Lung microvascular endothelial cell (primary cell): ENCODE measurements around the gene OSBPL9. TPM values are rescaled to one million over a fixed set of nuclear protein-coding genes. Genes with fewer than 3 reads are reported as not detected.

Experiments
- DNase-seq, 2 donors: peaks; one replicate each; pipeline versions ENCODE4 v3.0.0 to v3.0.0-alpha.2; 2010; ENCODE audit warnings: low read depth in 2 of 2
- total RNA-seq: library from RNA; depleted of rRNA; stranded (reverse); fragments of >200 nt; gene quantifications from 2 replicates; pipeline ENCODE4 v1.2.1, GENCODE V29; 2014

OSBPL9 gene
- total RNA-seq, 1 donor from 2014 or later = 79.0 TPM

DNA sequence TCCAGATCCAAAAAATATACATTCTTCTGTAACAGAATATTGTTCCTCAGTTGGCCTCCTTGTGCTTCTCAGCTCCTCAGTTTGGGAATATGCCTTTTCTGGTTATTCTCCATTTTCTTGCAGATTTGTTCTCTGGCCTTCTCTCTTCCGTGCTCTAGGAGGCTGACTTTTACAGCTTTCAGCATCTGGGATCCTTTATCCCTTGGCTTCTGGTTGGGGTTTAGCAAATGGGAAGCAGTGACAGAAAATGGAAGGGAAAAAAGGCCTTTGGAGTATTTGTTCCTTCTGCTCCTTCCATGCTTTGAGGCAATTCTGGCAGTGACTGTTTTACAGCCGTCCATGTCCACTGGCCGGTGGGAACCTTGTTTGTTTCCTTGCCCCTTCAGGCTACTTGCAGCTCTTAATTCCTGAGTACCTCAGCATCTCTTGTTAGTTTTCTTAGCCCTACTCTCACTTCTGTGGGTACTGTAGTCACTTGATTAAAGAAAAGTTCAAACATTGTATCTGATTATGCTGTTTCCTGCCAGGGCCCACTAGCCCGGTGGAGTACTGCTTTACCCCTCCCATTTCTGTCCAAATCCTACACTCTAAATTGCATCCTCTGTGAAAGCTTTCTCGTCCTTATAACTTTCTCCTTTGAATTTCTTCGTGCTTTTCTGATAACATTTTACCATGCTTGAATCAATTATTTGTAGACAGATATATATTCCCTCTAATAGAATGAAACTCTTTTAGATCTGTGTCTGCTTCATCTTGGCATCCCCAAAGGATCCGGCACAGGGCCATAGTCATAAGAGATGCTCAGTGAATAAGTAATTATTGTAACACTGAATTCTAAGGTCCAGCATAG, 118.2 kb downstream of the OSBPL9 start:
- DNase-seq = no peak

DNA sequence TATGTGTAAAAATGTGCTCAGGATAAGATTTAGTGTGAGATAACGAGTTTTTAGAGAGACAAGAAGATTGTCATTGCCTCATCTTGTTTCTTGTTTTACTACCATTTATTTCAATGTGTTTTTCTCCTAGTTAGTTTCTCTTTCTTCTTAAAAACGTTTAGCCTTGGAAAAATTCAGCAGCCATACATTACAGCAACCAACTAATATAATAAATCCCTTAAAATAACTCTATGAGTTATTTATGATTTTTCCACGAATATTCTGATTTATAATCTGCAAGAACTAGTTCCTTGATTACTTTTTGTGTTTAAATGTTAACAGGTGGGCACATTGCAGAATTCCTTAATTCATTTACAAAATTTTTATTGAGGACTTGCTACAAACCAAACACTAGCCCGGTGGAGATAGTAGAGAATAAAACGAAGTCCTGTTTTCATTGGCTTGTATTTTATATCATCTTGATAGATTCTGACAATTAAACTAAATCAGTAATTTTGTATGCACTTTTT, 118.9 kb downstream of the OSBPL9 start:
- no peak for DNase-seq

DNA sequence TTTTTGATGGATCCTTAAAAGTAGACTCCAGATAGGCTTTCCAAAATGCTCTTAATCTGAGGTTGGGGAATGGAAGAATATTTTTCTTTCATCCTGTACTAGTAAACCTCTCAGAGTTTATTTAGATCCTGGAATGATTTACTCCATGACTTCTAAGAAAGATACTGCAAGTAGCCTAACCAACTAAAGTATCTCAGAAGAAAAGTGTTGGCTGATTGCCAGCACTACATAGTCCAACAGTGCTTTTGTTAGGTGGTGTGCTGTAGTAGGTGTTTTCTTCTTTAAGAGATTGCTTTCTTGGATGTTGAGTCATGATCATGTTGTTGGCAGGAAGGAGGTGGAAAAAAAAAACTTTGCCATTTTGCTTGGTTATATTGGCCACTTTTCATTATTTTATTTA, 119.8 kb downstream of the OSBPL9 start:
- DNase-seq = peak; percentile 27 to 93

DNA sequence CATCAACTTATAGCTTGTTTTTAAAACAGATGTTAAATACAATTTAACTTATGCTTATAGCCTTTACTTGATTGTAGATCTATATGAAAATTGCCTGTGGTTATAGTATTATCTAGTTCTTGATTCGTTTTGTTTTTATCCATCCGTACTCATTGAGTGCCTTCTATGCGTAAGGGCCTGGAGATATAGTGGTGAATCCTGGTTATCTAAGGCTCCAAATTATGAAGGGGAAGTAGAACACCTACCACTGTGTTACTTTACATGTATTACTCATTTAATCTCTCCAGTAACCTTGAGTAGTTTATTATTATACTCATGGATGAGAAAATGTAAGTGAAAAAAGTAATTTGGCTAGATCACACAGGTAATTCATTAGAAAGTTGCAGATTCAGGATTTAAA, 121.8 kb downstream of the OSBPL9 start:
- no peak for DNase-seq

DNA sequence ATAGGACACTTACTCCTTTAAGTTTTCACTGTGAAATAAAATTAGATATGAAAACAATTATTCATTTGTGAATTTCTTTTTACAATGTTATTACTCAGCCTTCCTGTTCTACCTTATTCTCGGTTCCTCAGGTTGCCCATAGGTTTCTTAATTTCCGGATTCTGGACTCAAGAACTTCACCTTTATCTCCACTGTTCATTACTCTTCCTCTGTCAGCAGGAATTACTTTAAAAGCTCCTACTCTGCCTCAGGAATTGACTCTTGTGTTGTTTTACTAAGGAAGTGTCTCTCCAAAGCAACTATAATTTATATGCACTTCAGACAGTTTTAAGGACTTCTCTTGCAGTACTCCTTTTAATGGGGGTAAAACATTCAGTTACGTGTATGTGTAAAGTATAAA, 123.8 kb downstream of the OSBPL9 start:
- peak in 1 of 2 donors; percentile 56 for DNase-seq

DNA sequence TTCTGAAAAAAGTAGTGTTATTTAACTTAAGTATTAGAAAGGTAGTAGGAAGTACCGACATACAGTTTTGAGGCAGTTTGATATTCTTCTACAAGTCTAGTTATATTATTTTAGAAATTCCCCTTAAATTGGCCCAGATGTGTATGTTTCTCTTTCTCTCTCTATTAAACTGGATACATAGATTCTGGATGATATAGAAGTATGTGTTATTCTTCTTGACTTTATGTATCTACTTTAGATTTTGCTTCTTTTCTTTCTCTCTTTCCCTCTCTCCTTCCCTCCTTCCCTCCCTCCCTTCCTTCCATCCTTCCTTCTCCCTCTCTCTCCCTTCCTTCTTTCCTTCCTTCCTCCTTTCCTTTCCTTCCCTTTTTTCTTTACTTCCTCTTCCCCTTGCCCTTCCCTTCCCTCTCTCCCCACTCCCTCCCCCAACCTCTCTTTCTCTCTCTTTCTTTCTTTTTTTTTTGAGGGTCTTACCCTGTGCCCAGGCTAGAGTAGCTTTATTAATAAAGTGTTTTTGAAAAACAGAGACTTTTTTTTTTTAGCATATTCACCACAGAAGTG, 124.3 kb downstream of the OSBPL9 start:
- DNase-seq = no peak

DNA sequence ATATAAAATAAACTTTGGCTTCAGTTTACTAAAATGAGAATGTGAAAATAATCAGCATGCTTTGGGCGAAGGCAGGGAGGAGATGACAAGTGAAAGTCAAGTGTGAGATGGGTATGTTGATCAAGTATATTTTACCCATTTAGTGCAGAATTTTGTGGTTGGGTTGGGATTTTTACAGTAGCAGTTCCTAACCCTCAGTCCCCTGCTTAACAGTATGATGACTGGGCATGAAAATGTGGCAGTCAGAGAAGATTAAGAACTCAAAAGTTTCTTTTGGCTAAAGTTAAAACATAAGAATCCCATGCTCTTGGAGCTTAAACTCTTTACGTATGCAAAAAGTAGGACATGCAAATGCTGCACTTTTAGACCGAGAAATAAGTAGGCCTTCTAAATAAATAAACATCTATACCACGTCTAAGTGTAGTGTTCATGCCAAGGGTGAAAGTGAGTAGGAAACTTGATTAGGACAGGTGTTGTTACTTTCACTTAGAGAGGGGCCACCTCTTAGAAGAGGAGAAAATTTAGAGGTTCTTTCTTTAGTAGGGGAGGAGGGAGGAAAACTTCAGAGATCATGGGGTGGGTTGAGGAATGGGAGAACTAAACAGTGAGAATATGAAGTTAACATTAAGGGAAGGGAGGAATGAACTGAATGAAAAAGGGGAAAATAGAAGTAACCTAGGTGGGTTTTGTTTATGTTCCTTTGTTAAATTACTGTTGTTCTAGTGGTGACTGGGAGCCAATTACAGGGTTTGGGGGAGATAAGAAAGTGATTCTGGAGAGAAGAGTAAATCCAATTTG, 127.8 kb downstream of the OSBPL9 start:
- DNase-seq = no peak

DNA sequence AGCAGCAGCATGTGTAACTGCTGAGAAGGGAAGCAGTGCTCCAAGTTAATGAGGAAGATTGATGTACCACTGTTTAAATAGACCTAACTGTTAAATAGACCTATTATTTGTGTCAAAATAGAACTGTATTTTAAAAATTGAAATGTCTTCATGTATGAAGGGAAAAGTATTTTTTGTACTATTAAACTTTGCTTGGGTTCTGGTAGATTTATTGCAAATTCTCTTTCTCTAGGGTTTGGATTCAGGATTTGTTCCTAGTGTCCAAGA, 128.3 kb downstream of the OSBPL9 start:
- DNase-seq = no peak

DNA sequence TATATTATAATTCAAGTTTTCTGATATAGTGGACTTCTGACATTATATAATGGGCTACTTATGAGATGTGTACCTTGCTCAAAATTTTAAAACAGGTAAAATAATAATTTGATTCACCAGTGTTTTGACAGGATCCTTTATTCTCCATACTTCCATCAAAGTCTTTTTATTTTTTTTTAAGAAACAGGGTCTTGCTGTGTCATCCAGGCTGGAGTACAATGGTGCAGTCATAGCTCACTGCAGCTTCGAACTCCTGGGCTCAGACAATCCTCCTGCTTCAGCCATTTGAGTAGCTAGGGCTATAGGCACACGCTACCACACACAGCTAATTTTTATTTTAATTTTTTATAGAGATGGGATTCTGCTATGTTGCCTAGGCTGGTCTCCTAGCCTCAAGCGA, 132.3 kb downstream of the OSBPL9 start:
- no peak for DNase-seq

DNA sequence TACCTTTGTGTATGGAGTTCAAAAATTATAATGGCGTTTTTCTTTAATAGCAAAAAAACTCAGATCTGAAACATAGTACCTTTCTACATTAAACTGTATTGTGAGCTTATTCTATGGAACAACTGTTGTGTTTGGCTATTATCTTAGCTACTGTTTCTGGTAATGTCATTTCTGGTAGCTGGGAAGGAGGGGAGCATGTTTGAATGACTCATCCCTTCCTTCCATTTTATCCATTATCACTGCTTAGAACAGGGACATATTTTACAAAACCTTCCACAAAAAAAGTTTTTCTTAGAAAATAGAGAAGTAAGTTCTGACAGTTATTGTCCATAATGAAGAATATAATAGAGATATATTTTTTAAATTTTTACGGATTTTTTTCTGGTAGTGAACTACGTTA, 133.3 kb downstream of the OSBPL9 start:
- DNase-seq = peak; percentile 83 to 89

DNA sequence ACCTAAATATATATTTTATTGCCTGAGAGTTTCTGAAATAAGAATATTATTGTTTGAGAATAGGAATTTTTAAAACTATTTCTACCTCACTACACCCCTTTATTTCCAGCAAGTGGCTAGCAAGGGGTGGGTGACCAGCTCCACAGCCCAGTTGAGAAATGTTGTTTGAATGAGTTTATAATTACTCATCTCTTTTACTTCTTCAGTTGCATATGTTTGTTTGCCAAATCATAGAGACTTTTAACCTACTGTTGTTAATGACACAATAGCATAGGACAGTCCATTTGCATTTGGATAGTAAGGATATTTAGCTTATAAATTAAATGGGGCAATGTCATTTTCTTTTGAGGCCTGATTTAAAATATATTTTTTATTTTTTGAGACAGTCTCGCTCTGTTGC, 133.8 kb downstream of the OSBPL9 start:
- peak; percentile 15 to 19 for DNase-seq

DNA sequence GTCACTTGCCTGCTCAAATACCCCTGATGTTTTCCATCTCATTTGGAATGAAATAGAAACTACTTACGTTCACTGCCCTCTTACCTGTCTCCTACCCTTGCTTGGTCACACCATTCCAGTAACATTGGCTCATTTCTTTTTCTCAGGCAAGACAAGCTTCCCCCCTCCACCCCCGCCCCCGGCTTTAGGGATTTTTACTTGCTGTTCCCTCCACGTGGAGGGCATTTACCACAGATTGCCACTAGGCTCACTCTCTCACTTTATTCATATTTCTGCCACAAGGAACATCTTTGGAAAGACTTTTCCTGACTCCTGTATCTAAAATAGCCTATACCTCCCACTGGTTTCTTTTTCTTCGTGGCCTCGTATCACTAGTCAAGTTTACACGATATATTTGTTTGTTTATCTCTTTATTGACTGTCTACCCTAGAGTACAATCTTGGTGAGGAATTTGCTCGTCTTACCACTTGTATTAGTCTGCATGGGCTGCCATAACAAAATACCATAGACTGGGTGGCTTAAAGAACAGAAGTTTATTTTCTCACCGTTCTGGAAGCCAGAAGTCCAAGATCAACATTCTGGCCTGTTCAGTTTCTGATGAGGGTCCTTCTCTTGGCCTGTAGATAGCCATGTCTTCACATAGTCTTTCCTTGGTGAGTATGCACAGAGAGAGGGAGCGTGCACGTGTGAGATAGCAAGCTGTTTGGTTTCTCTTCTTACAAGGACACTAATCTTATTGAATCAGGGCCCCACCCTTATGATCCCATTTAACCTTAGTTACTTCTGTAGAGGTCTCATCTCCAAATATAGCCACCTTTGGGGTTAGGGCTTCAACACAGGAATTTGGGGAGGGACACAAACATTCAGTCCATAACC, 135.4 kb downstream of the OSBPL9 start:
- DNase-seq = no peak

DNA sequence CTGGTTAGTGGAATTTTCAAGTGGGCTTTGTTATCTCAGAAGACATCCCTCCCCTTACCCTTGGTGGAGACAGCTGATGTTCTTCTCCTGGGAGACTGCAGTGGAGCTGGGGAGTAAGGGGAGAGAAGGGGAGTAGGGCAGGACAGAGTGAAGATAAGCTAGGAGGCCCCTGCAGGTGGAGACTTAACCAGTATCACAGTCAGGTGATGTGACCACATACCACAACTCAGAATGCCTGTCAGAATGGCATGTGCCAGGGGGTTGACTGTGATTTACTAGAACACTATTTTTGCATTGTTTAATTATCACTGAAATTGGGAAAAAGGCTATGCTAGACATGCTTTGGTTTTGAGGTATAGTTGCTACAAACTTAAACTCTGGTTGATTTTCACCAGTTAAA, 137.1 kb downstream of the OSBPL9 start:
- DNase-seq = no peak

DNA sequence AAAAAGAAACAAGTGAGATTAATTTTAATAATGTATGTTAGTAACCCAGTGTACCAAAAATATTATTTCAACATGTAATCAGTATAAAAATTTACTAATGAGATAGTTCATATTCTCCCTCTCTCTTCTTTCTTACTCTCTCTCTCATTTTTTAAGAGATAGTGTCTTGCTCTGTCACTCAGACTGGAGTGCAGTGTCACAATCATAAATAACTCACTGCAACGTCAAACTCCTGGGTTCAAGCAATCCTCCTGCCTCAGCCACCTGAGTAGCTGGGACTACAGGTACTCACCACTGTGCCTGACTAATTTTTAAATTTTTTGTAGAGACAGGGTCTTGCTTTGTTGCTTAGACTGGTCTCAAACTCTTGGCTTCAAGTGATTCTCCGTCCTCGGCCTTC, 137.8 kb downstream of the OSBPL9 start:
- no peak for DNase-seq

DNA sequence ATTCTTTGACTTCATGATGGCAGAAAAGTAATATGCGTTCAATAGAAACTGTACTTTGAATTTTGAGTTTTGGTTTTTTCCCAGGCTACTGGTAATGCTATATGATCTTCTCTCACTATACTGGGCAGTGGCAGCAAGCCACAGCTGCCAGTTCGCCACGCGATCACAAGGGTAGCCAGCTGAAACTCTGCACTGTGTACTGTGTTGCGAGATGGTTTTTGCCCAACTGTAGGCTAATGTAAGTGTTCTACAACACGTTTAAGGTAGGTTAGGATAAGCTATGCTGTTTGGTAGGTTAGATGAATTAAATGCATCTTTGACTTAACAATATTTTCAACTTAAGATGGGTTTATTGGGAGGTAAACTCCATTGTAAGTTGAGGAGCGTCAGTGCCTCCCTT, 138.5 kb downstream of the OSBPL9 start:
- DNase-seq = no peak

DNA sequence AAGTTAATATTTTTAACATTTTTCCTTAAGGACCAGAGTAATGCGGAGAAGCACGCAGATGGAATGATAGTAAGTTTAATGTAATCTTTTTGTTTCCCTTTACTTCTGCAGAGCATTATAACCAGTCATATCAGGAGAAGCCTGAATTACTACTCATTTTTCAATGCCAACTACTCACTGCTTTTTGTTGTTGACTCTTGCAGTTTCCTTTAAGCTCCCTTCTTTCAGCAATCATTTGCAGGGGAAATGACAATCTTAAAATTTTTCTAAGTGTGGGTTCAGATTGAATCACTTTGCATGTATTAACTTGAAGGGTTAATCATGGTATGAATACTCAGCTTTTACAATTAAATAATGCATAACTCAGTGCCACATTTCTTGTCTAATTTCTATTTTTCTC, 139.4 kb downstream of the OSBPL9 start:
- no peak for DNase-seq

DNA sequence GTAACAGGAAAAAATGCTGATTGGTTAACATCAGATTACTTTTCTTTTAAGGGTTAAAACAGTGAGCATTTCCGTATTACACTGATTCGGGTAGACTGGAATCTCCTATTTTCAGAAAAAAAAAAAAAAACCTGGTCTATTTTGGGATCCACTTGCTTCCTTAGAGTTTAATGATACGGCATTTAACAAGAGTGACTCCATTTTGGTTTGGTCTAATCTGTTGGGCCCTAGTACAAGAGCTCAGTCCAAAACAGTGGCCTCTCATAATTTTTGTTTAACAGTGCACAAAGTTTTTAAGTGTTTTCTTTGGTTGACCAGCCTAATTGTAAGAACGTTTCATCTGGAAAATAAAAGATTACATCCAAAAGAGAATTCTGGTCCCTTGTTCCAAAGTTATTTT, 141.4 kb downstream of the OSBPL9 start:
- no peak for DNase-seq

DNA sequence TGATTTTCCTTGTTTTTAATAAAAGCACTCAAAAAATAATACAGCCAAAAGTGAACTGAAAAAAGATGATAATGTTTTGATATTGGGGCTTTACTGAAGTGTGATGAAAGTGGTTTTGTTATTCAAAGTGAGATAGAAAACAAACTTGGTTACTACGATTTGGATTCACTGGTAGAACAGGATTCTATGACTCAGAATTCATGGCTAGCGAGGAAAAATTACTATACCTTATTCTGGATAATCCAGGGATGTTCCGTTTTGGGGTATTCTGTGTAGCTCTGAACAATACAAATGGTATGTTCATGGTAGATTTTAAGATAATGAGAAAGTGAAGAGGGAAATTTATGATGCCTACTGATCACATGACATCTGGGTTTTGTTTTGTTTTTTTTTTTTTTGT, 144.0 kb downstream of the OSBPL9 start:
- DNase-seq = peak; percentile 49 to 53

DNA sequence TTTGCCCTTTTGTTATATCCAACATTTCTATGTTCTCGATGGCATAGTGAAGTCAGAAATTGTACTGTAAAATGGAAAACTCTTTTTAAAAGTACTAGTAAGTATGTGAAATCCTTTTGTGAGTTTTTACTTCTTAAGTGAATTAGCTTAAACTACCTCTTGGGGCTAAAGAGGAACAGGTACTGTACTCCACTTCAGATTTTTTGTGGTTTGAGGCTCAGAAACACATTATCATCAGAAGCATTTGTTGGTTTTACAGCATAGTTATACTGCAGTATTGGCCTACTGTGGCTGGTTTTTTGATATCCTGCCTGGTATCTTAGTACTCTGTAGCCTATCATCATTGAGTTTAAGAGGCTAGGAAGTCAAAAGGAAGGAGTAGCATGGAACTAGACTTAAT, 144.5 kb downstream of the OSBPL9 start:
- DNase-seq = no peak

DNA sequence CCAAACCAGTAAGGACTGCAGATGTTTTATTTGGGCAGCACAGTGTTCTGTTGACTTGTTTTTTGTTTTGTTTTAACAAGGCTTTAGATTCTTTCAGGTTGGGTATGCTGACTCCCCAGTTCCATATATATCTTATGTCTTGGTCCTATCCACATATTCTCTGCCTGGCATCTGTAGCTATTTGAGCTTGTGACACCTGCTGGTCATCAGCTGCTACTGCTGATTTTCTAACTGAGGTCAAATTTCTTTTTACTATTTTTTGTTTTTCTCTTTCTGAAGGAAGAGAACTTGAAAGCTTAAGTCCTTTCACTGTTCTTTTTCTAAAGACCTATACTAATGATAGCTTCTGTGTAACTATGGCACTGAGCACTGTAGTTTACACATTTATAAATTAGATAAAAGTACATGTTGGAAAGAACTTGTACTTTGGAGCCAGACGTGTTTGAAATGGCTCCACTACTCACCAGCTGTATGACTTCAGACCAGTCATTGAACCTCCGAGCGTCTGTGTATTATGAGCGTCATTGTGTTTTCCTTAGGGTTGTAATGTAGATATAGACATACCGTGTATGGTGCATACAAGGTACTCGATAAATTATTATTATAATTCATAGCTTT, 152.2 kb downstream of the OSBPL9 start:
- DNase-seq = peak; percentile 80 to 82

DNA sequence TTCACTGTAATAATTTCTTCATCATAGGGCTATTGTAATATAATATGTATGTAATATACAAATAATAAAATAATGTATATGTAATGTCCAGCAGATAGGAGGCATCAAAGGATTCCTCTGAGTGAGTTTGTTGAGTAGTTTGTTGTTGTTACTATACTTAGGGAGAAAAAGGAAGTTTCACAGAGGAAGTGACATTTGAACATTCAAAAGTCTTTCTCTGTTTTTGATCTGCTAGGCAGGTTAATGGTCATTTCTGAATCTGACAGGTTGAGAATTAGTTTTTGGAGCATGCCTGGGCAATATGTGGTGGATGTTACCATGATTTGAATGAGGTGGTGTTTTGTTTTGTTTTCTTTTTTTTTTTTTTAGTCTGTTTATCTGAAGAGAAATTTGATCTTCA, 159.5 kb downstream of the OSBPL9 start:
- DNase-seq = no peak
